Stimulated activated CD8-positive, alpha-beta memory T cell treated with anti-CD3 and anti-CD28 coated beads, Interleukin-12 subunit alpha, Interleukin-12 subunit beta, amount 100 ng/mL, for 1 hour (primary cell): ENCODE data around the gene COLEC11.
"Not testable (repeated sequence)": the region's sequence is repeated elsewhere in the genome, so short reads cannot be mapped to it uniquely, and the experiment has no call there.

Experiments used
- DNase-seq: peaks from one replicate; pipeline ENCODE4 v3.0.0-alpha.2; 2020; ENCODE audit warnings: low read depth

The COLEC11 gene

GRCh38 chr2:3606028-3606369 lies 11.1 kb downstream of the COLEC11 start:
- no peak for DNase-seq

GRCh38 chr2:3606370-3607201 lies 11.7 kb downstream of the COLEC11 start:
- no peak for DNase-seq

- no peak for DNase-seq
Observed at GRCh38 chr2:3608373-3609278, 13.7 kb downstream of the COLEC11 start.

GRCh38 chr2:3609279-3609673 lies 14.4 kb downstream of the COLEC11 start:
- not testable (repeated sequence) for DNase-seq

DNA sequence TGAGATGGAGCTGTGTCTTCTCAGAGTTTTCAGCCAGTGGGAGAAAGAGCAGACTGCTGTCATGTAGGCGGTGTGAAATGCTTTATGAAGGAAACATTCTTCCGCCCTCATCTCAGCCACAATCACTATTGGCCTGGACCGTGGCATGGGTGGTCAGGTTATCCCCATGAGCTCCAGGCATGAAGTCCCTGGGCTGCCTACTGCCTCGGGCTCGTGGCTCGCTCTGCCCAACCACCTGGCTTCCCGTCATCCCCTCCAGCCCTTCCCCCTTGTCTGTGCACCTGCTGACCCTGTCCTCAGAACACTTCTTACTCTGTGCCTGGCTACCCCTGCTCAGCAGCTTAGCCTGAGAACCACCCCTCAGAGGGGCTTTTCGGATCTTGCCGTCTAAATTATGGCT lies 15.5 kb downstream of the COLEC11 start:
- no peak for DNase-seq

- DNase-seq, result no peak
Observed at GRCh38 chr2:3610881-3611505, 16.1 kb downstream of the COLEC11 start.

- no peak for DNase-seq
Observed at GRCh38 chr2:3611589-3611988, 16.7 kb downstream of the COLEC11 start.

DNA sequence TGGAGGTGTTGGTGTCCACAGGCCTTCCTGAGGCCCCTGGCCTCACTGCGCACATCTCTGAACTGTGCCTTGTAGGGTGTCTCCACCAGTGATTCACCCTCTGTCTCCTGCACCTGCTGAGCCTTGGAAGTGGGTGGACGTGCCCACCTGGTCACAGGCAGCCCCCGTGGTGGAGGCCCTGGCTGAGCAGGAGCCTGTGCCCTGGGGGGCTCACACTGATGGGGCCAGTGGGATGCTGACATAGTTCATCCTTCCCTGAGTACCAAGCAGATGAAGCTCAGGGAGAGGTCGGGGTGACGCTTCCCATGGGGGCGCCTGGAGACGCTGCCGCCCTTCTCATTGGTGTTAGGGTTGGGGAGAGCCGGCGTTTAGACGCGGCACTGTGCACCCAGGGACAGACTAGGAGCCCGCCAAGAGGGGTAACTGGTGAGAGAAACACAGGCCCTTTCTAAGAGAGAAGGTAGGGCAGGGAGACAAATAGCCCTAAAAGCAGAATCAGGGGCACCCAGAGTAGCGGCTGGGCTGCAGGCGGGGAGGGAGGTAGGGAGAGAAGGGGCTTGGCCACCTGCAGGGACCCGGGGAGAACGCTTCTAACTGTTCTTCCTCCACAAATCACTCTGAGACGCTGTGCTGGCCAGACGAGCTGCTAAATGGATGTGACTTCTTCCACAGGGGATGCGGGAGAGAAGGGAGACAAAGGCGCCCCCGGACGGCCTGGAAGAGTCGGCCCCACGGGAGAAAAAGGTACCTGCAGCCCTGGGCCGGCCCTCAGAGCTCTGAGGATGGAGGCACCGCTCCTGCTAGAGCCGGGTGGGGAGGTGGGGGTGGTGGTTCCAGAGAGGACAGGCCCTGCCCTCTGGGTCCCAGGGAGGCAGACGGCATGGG lies 18.0 kb downstream of the COLEC11 start:
- no peak for DNase-seq

DNA sequence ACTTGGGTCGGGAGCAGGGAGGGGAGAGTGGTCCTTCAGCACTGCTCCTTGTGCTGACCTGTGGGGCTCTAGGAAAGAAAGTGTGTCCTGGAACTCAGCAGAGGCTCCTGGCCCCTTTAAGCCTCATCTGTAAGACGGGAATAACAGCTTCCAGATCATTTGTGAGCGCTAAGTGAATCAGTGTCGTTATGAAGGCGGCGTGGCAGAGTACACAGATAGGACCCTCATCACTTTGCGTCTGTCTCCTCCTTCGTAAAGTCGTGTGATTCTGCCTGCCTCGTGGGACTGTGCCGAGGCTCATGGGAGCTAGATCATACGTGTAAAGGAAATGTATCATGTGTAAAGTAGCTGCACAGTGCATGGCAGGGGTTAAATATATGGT lies 18.6 kb downstream of the COLEC11 start:
- no peak for DNase-seq

DNA sequence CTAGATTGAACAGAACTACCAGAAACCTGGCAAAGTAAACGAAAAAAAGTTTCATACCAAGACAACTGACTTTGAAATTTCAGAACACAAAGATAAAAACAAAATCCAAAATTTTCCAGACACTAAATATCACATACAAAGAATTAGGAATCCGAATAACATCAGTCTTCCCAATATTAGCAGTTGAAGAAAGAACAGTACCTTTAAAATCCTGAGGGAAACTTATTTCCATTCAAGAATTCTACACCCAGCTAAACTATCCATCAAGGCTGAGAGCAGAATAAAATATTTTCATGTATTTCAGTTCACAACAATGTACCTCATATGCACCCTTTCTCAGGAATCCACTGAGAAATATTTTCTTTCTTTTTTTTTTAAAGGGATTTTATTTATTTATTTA lies 19.8 kb downstream of the COLEC11 start:
- DNase-seq, result not testable (repeated sequence)

GRCh38 chr2:3615541-3616200 lies 20.8 kb downstream of the COLEC11 start:
- DNase-seq, result not testable (repeated sequence)

DNA sequence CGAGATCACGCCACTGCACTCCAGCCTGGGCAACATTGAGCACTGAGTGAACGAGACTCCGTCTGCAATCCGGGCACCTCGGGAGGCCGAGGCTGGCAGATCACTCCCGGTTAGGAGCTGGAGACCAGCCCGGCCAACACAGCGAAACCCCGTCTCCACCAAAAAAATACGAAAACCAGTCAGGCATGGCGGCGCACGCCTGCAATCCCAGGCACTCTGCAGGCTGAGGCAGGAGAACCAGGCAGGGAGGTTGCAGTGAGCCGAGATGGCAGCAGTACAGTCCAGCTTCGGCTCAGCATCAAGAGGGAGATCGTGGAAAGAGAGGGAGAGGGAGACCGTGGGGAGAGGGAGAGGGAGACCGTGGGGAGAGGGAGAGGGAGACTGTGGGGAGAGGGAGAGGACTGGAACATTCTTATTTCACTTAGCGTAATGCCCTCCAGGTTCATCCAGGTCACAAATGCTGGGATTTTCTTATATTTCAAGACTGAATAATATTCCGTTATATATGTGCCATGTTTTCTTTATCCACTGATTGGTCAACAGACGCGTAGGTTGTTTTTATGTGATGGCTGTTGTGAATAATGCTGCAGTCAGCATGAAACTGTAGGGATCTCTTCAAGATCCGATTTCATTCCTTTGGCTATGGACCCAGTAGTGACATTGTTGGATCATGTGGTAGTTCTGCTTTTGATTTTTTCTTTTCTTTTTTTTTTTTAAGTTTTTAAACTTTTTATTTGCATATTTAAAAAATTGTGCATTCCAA lies 21.7 kb downstream of the COLEC11 start:
- DNase-seq, result not testable (repeated sequence)

GRCh38 chr2:3617198-3617890 lies 22.4 kb downstream of the COLEC11 start:
- no peak for DNase-seq

- DNase-seq, result no peak
Observed at GRCh38 chr2:3618367-3618766, 23.5 kb downstream of the COLEC11 start.

DNA sequence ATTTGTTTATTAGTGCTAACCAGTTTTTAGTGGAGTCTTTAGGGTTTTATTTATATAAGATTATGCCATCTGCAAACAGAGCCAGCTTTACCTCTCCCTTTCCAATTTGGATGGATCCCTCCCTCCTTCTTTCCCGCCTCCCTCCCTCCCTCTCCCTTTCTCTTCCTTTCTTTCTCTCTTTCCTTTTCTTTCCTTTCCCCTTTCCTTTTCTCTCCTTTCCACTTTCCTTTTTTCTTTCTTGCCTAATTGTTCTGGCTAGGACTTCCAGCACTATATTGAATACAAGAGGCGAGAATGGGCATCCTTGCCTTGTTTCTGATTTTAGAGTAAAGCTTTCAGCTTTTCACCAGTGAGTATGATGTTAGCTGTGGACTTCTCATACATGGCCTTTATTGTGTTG lies 24.1 kb downstream of the COLEC11 start:
- no peak for DNase-seq

DNA sequence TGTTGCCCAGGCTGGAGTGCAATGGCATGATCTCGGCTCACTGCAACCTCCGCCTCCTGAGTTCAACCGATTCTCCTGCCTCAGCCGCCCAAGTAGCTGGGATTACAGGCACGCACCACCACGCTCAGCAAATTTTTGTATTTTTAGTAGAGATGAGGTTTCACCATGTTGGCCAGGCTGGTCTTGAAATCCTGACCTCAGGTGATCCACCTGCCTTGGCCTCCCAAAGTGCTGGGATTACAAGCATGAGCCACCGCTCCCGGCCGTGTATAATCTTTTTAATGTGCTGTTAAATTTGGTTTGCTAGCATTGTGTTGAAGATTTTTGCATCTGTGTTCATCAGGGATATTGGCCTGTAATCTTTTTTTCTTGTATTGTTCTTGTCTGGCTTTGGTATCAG lies 24.7 kb downstream of the COLEC11 start:
- not testable (repeated sequence) for DNase-seq

- no peak for DNase-seq
Observed at GRCh38 chr2:3620834-3621233, 25.9 kb downstream of the COLEC11 start.

GRCh38 chr2:3622967-3623366 lies 28.1 kb downstream of the COLEC11 start:
- DNase-seq, result no peak

DNA sequence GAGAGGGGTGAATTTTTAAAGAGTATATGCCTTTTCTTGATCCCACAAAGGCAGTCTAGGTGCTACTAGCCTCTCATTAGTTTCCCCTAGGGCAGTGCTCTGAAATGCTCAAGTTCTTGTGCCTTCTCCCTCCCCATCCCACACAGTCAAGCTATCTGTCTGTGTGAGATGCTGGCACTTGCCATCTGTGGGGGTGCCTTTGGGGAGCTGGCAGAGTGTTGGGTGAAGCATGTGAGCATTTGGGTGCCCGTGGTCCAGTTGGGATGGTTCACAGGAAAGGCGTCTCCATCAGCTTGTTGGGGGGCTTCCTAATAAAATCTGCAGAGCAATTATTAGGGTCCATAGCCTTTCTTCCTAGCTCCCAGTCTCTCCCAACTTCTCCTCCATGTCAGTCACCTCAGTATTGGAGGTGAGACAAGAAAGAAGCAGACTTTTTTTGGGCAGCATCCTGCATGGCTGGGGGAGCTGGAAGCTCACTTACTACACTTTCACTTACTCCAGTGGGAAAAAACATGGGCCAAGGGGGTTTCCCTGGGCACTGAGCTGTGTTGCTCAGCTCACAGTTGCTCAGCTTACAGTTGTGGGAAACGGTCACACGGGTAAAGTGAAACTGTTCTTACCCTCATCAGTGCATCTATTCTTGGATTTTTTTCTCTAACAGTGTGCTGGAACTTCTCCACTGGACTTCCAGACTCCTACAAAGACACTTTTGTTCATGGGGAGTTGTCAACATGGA lies 29.3 kb downstream of the COLEC11 start:
- DNase-seq, result no peak
